IPS-20b (cell line): ENCODE measurements around the gene FERMT3.

Experiments used
- H3K27ac ChIP-seq: one replicate; pipeline ENCODE4 v1.5.1; 2013; ENCODE audit warnings: low read length
- H3K27me3 ChIP-seq: 2 replicates; pipeline ENCODE4 v1.6.1; 2013; ENCODE audit warnings: mild to moderate bottlenecking, low read length, inconsistent platforms; ENCODE audit not compliant: insufficient read depth
- H3K36me3 ChIP-seq: 2 replicates; pipeline ENCODE4 v1.6.1; 2013; ENCODE audit warnings: low read depth, mild to moderate bottlenecking, inconsistent platforms, low read length, moderate library complexity; ENCODE audit not compliant: insufficient read depth
- H3K4me1 ChIP-seq: 2 replicates; pipeline ENCODE4 v1.6.1; 2013; ENCODE audit warnings: mild to moderate bottlenecking, control low read depth, inconsistent platforms, low read length, moderate library complexity; ENCODE audit not compliant: insufficient read depth
- H3K4me3 ChIP-seq: 2 replicates; pipeline ENCODE4 v1.5.1; 2013; ENCODE audit warnings: mild to moderate bottlenecking, low read length, inconsistent platforms
- H3K9ac ChIP-seq: 2 replicates; pipeline ENCODE4 v1.6.1; 2013; ENCODE audit warnings: low read depth, mild to moderate bottlenecking, inconsistent platforms, low read length, moderate library complexity
- H3K9me3 ChIP-seq: 2 replicates; pipeline ENCODE4 v1.6.1; 2013; ENCODE audit warnings: mild to moderate bottlenecking, low read depth, low read length, inconsistent platforms; ENCODE audit not compliant: insufficient read depth

FERMT3 gene

DNA sequence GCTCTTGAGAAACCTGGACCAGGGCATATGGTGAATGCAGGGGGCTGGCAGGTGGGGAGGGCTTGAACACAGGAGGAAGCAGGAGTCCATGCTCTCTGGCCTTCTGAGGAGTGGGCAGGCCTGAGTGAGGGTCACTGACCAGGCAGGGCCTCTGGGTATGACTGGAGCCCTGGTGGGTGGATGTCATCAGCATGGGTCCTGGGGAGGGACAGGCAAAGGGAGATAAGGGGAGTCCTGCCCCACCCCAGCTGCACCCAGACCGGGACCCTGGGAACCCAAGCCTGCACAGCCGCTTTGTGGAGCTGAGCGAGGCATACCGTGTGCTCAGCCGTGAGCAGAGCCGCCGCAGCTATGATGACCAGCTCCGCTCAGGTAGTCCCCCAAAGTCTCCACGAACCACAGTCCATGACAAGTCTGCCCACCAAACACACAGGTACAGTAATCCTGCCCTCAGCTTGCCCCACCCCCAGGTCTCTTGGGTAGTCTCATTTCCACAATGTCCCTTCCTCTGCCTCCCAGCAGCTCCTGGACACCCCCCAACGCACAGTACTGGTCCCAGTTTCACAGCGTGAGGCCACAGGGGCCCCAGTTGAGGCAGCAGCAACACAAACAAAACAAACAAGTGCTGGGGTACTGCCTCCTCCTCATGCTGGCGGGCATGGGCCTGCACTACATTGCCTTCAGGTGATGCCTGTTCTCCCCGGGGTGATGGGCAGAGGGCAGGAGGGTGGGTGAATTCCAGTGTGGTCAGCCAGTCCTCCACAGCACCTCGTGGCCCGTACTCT, 25.9 kb downstream of the FERMT3 start:
- Histone ChIP-seq H3K36me3 (no peaks in the 10 kb centered on the region), H3K9me3 (no peaks in the 10 kb centered on the region), H3K27ac (no peak overlapping the region), H3K4me3 (no peak overlapping the region), H3K4me1 (peaks cover 3% of the 10 kb centered on the region), H3K9ac (no peak overlapping the region), H3K27me3 (peaks cover 32% of the 10 kb centered on the region)

DNA sequence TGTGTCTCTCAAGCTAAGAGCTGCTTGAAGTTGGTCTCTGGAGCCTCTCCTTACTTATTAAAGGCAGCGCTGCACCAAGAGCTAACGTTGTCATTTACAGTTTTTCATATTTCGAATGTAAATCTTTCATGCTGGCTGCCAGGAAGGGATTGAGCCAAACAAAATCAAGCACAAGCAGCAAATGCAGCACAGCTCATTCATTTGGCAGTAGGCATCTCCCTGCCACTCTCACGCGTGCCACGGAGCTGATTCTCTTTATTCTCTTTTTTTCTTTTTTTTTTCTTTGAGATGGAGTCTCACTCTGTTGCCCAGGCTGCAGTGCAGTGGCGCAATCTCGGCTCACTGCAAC, 26.4 kb downstream of the FERMT3 start:
- H3K9ac ChIP-seq: no peak overlapping the region
- peaks cover 3% of the 10 kb centered on the region for H3K4me1 ChIP-seq
- no peak overlapping the region for H3K27ac ChIP-seq
- peaks cover 32% of the 10 kb centered on the region for H3K27me3 ChIP-seq
- no peaks in the 10 kb centered on the region for H3K9me3 ChIP-seq
- H3K36me3 ChIP-seq: peaks cover 4% of the 10 kb centered on the region; the same call in 1 of the 2 replicates
- no peak overlapping the region for H3K4me3 ChIP-seq

DNA sequence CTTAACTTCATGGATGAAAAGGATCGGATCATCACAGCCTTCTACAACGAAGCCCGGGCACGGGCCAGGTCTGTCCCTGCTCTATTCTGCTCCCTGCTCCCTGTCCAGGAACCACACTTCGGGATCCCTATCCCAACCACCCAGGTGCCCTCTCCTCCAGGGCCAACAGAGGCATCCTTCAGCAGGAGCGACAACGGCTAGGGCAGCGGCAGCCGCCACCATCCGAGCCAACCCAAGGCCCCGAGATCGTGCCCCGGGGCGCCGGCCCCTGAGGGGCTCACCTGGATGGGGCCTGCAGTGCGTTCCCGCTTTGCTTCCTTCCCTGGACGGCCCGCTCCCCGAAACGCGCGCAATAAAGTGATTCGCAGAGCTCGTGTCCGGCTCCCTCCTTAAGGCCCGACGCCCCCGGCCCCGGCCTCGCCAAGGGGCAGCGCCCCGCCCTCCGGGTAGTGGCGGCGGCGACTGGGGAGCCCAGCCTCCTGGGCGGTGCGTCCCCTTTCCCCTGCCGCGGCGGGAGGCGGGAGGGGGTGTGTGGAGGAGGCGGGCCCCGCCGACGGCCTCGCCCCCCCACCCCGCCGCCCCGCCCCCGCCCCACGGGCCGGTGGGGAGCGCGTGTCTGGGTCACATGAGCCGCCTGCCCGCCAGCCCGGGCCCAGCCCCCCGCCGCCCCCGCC, 27.5 kb downstream of the FERMT3 start, which contains the start of gene VEGFB:
TSS of gene VEGFB (plus strand) at position 672 of the 674 bp plus-strand sequence. CDS start 250 bp downstream, outside the sequence.
- Histone ChIP-seq H3K9ac (peak within 1 kb of the TSS; percentile 53; the same call in 1 of the 2 replicates), H3K9me3 (no peaks in the 10 kb centered on the region), H3K4me1 (peaks cover 3% of the 10 kb centered on the region), H3K4me3 (peak within 1 kb of the TSS; percentile 72), H3K27me3 (peaks cover 32% of the 10 kb centered on the region), H3K27ac (no peak within 1 kb of the TSS), H3K36me3 (peaks cover 13% of the 10 kb centered on the region)

DNA sequence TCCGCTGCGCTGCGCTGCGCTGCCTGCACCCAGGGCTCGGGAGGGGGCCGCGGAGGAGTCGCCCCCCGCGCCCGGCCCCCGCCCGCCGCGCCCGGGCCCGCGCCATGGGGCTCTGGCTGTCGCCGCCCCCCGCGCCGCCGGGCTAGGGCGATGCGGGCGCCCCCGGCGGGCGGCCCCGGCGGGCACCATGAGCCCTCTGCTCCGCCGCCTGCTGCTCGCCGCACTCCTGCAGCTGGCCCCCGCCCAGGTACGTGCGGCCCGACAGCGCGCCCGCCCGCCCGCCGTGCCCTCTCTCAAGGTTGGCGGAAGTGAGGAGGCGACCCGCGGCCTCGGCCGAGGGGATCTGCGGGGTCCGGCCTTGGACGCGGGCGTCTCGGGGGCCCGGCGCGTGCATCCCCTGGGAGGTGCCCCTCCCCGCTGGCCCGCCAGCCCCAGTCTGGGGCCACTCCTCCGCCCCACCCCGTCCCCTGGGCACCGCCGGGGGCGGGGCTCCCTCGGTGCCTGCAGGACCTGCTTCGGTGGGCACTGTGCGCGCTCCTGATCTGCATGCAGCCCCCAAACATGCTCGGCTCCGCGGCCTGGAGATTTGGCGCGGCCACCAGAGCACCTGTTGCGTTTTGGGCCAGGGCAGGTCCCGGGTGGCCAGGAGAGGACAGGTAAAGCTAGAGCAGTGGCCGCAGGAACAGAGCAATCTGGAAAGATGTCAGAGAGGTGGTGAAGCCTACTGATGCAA, 28.3 kb downstream of the FERMT3 start:
- peak overlapping the region; percentile 48; the same call in 1 of the 2 replicates for H3K9ac ChIP-seq
- H3K27ac ChIP-seq: no peak overlapping the region
- peaks cover 13% of the 10 kb centered on the region for H3K36me3 ChIP-seq

DNA sequence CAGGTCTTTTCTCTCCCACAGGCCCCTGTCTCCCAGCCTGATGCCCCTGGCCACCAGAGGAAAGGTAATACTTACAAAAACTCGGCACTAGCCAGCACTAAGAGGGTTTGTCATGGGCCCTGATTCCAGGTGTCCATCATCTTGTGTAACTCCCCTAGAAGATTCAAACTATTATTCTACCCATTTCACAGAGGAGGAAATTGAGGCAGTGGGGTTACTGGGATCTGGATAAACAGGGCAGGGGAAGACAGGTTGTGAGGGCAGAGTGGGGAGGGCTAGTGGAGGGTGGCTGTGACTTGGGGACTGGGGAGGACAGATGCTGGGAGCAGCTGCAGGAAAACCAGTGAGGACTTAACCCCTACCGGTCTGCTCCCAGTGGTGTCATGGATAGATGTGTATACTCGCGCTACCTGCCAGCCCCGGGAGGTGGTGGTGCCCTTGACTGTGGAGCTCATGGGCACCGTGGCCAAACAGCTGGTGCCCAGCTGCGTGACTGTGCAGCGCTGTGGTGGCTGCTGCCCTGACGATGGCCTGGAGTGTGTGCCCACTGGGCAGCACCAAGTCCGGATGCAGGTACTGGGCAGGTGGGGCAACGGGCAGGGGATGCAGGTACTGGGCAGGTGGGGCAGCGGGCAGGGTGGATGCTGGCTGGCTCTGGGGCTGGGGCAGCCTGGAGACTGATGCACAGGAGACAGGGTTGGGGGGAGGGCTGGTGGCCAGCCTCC, 29.1 kb downstream of the FERMT3 start:
- Histone ChIP-seq H3K4me3 (peak overlapping the region; percentile 71), H3K36me3 (peaks cover 13% of the 10 kb centered on the region), H3K27ac (no peak overlapping the region), H3K9ac (peak overlapping the region; percentile 48; the same call in 1 of the 2 replicates), H3K4me1 (peaks cover 7% of the 10 kb centered on the region; the same call in 1 of the 2 replicates), H3K9me3 (no peaks in the 10 kb centered on the region), H3K27me3 (peaks cover 32% of the 10 kb centered on the region)

More for the DNA sequence above, 28.3 kb downstream of the FERMT3 start:
- Histone ChIP-seq H3K4me3 (peak overlapping the region; percentile 71), H3K4me1 (peaks cover 1% of the 10 kb centered on the region; the same call in 1 of the 2 replicates), H3K9me3 (no peaks in the 10 kb centered on the region), H3K27me3 (peaks cover 32% of the 10 kb centered on the region)

DNA sequence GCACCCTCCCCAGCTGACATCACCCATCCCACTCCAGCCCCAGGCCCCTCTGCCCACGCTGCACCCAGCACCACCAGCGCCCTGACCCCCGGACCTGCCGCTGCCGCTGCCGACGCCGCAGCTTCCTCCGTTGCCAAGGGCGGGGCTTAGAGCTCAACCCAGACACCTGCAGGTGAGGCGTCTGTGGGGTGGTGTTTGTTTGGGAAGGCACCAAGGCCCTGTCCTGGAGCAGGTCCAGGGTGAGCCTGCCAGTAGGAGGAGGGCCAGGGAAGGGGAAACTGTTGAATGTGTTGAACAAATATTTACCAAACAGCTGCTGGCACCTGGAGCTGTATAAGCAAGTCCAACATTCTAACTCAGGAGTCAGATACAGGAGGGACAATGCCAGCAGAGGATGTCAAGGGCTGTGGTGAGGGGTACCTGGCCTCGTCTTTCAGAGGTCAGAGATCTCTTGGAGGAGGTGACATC, 31.0 kb downstream of the FERMT3 start:
- Histone ChIP-seq H3K27me3 (peaks cover 20% of the 10 kb centered on the region), H3K27ac (no peak overlapping the region), H3K9ac (no peak overlapping the region), H3K4me3 (no peak overlapping the region), H3K4me1 (peaks cover 7% of the 10 kb centered on the region; the same call in 1 of the 2 replicates), H3K9me3 (no peaks in the 10 kb centered on the region), H3K36me3 (peaks cover 13% of the 10 kb centered on the region)

- H3K27ac ChIP-seq: no peak overlapping the region
These were observed 31.6 kb downstream of the FERMT3 start for GRCh38 chr11:64238076-64238475.

GRCh38 chr11:64238999-64239398, 32.5 kb downstream of the FERMT3 start:
- Histone ChIP-seq H3K4me1 (peaks cover 7% of the 10 kb centered on the region; the same call in 1 of the 2 replicates), H3K9me3 (no peaks in the 10 kb centered on the region), H3K36me3 (peaks cover 23% of the 10 kb centered on the region), H3K27ac (no peak overlapping the region), H3K27me3 (peaks cover 6% of the 10 kb centered on the region; the same call in 1 of the 2 replicates), H3K9ac (no peak overlapping the region), H3K4me3 (no peak overlapping the region)

More at GRCh38 chr11:64238076-64238475, 31.6 kb downstream of the FERMT3 start:
- peaks cover 15% of the 10 kb centered on the region for H3K27me3 ChIP-seq
- H3K4me1 ChIP-seq: peaks cover 7% of the 10 kb centered on the region; the same call in 1 of the 2 replicates
- H3K9ac ChIP-seq: no peak overlapping the region
- no peaks in the 10 kb centered on the region for H3K9me3 ChIP-seq
- no peak overlapping the region for H3K4me3 ChIP-seq
- H3K36me3 ChIP-seq: peaks cover 14% of the 10 kb centered on the region

GRCh38 chr11:64239662-64240434, 33.3 kb downstream of the FERMT3 start:
- Histone ChIP-seq H3K27ac (no peak overlapping the region), H3K4me1 (peaks cover 7% of the 10 kb centered on the region; the same call in 1 of the 2 replicates), H3K36me3 (peaks cover 30% of the 10 kb centered on the region), H3K4me3 (peak overlapping the region; percentile 83), H3K27me3 (peaks cover 5% of the 10 kb centered on the region; the same call in 1 of the 2 replicates), H3K9ac (peak overlapping the region; percentile 87; the same call in 1 of the 2 replicates), H3K9me3 (no peaks in the 10 kb centered on the region)

GRCh38 chr11:64240435-64241240, 34.1 kb downstream of the FERMT3 start, which contains the start of gene FKBP2:
Gene FKBP2, plus strand, starts transcription at chr11:64241095. Its CDS starts 1,293 bp downstream, at chr11:64242388.
- H3K27me3 ChIP-seq: no peaks in the 10 kb centered on the region
- peak within 1 kb of the TSS; percentile 74 for H3K27ac ChIP-seq
- peaks cover 34% of the 10 kb centered on the region for H3K36me3 ChIP-seq
- H3K4me1 ChIP-seq: 0 out of 2 replicates have a peak, but pooled peaks cover 7% of the 10 kb centered on the region
- no peaks in the 10 kb centered on the region for H3K9me3 ChIP-seq
- peak within 1 kb of the TSS; percentile 92 for H3K9ac ChIP-seq
- peak within 1 kb of the TSS; percentile 83 for H3K4me3 ChIP-seq
